Calu3 (cell line): ENCODE measurements around the gene ZNF597. TPM values are rescaled to one million over a fixed set of nuclear protein-coding genes. Genes with fewer than 3 reads are reported as not detected.

Experiments used
- BruUV-seq: library from RNA; stranded (reverse); fragments of 400-500 nt; replicated peaks from 2 replicates; lab custom pipeline; 2021; lab: Mats Ljungman, UMichigan
- CTCF ChIA-PET: fragments of 300-600 bp; sonication (Branson Sonifier 250); formaldehyde crosslinking; loops from one replicate; lab custom pipeline; 2022; ENCODE audit warnings: antibody characterized with exemption; lab: Charles Lee
- DNase-seq: peaks from one replicate; pipeline ENCODE4 v3.0.0; 2022
- H3K27ac Mint-ChIP-seq: one replicate; pipeline ENCODE4 v1.8.0; 2022; ENCODE audit warnings: mixed read lengths; ENCODE audit not compliant: unreplicated experiment
- H3K27me3 Mint-ChIP-seq: one replicate; pipeline ENCODE4 v1.8.0; 2022; ENCODE audit warnings: mixed read lengths; ENCODE audit not compliant: unreplicated experiment
- H3K36me3 Mint-ChIP-seq: one replicate; pipeline ENCODE4 v1.8.0; 2022; ENCODE audit warnings: mild to moderate bottlenecking, moderate library complexity, mixed read lengths; ENCODE audit not compliant: insufficient read depth, unreplicated experiment
- H3K4me1 Mint-ChIP-seq: one replicate; pipeline ENCODE4 v1.8.0; 2022; ENCODE audit warnings: mild to moderate bottlenecking, low read depth, mixed read lengths; ENCODE audit not compliant: unreplicated experiment
- H3K4me3 Mint-ChIP-seq: one replicate; pipeline ENCODE4 v1.8.0; 2022; ENCODE audit warnings: mild to moderate bottlenecking, low read depth, moderate library complexity, mixed read lengths; ENCODE audit not compliant: unreplicated experiment
- H3K9me3 Mint-ChIP-seq: one replicate; pipeline ENCODE4 v1.8.0; 2022; ENCODE audit warnings: low read depth, mixed read lengths; ENCODE audit not compliant: unreplicated experiment
- intact Hi-C: fragments of 100-400 bp; cut with micrococcal nuclease; formaldehyde crosslinking; loops from one replicate; pipeline ENCODE4 v1.10.0; 2022; ENCODE audit not compliant: unreplicated experiment
- total RNA-seq: library from RNA; stranded (reverse); gene quantifications from 2 replicates; pipeline ENCODE4 v1.2.3, GENCODE V29; 2022
- TF ChIP-seq, protein P1 (sequence below): fragments of 200-600 bp; IDR thresholded peaks from one replicate; pipeline ENCODE4 v1.8.0; 2022; ENCODE audit warnings: antibody characterized with exemption; ENCODE audit not compliant: unreplicated experiment

The ZNF597 gene
- total RNA-seq, 1 experiment from 2014 or later: 2.7 TPM

DNA sequence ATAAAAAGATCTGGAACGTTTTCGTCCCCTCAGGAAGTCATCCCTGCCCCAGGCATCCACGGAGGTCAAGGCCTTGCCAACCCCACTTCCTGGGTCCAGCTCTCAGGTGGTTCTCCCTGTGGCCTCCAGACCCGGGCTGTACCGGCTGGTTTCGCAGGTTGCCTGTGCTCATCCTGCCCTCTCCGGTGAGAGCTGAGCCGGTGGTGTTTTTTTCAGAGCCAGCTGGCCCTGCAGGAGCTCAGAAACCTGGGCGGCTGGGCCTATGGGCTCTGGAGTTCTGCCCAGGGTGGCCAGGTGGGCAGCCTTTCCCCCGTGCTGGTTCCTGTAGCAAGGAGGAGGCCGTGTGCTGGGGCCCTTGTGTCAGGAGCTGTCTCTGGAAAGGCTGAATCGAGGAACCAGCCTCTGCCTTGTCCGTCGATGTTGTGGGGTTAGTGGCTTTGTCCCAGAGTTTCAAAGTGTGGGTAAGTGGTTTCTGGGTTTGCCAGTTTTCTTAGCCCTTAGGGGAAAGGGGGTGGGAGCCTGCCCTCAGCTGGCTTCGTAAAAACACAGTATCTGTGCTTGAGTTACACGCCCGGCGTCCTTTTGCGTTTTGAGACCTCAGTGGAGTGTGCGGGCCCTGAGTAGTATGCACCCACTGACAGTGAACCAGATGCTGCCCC lies 28.3 kb upstream of the ZNF597 start:
- H3K36me3 Mint-ChIP-seq: peaks cover 30% of the 10 kb centered on the region
- no peak overlapping the region for H3K27ac Mint-ChIP-seq
- intact Hi-C loops: no loop called here
- TF ChIP-seq, protein P1, sequence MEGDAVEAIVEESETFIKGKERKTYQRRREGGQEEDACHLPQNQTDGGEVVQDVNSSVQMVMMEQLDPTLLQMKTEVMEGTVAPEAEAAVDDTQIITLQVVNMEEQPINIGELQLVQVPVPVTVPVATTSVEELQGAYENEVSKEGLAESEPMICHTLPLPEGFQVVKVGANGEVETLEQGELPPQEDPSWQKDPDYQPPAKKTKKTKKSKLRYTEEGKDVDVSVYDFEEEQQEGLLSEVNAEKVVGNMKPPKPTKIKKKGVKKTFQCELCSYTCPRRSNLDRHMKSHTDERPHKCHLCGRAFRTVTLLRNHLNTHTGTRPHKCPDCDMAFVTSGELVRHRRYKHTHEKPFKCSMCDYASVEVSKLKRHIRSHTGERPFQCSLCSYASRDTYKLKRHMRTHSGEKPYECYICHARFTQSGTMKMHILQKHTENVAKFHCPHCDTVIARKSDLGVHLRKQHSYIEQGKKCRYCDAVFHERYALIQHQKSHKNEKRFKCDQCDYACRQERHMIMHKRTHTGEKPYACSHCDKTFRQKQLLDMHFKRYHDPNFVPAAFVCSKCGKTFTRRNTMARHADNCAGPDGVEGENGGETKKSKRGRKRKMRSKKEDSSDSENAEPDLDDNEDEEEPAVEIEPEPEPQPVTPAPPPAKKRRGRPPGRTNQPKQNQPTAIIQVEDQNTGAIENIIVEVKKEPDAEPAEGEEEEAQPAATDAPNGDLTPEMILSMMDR: no peak
- H3K9me3 Mint-ChIP-seq: no peaks in the 10 kb centered on the region
- peaks cover 4% of the 10 kb centered on the region for H3K4me1 Mint-ChIP-seq
- no TSS peak for BruUV-seq
- CTCF ChIA-PET: no interaction called here
- H3K4me3 Mint-ChIP-seq: no peak overlapping the region
- no peaks in the 10 kb centered on the region for H3K27me3 Mint-ChIP-seq
- no peak for DNase-seq

DNA sequence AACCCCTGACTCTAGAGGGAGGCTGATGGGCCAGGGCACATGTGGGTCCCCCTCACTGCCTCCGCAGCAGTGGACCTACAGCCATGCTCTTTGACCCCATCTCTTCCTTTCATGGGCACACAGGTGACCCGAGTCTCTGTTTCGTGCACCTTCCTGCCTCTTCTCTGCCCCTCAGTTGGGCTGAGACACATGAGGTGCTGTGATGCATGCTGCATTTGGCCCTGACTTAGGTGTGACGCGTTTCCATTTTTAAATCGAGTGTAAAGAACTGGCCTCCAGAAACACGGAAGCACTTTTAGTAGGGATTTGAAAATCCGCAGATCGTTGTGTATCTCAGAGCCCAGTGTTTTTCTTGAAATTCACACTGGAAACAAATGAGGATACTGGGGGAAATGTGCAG lies 27.4 kb upstream of the ZNF597 start:
- TF ChIP-seq, protein P1: no peak
- no peaks in the 10 kb centered on the region for H3K27me3 Mint-ChIP-seq
- CTCF ChIA-PET: no interaction called here
- intact Hi-C loops: no loop called here
- no TSS peak for BruUV-seq
- peaks cover 9% of the 10 kb centered on the region for H3K4me1 Mint-ChIP-seq
- H3K27ac Mint-ChIP-seq: no peak overlapping the region
- H3K9me3 Mint-ChIP-seq: no peaks in the 10 kb centered on the region
- no peak overlapping the region for H3K4me3 Mint-ChIP-seq
- H3K36me3 Mint-ChIP-seq: peaks cover 21% of the 10 kb centered on the region
- no peak for DNase-seq

DNA sequence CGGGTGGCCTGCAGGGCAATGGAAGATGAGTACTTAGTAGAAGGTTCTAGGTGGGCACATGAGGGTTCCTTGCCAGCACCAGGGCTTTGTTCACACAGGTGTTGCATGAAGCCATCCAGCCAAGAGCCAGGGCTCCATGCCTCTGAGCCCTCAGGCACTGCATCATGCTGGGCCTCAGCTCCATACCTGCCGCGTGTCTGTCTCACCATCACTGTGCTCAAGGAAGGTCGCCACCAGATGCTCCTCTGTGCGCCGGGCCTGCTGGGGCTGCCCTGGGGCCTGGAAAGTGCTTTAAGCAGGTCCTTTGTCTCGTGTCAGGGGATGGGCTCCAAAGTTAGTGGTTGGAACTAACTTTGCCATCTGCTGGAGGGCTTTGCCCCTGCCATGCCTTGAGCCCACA lies 26.4 kb upstream of the ZNF597 start:
- BruUV-seq: no TSS peak
- intact Hi-C loops: no loop called here
- DNase-seq: no peak
- CTCF ChIA-PET: no interaction called here
- Mint-ChIP-seq H3K4me3 (no peak overlapping the region), H3K4me1 (peaks cover 9% of the 10 kb centered on the region), H3K27ac (no peak overlapping the region), H3K9me3 (no peaks in the 10 kb centered on the region), H3K27me3 (no peaks in the 10 kb centered on the region), H3K36me3 (peaks cover 15% of the 10 kb centered on the region)
- TF ChIP-seq, protein P1: no peak

- peaks cover 9% of the 10 kb centered on the region for H3K4me1 Mint-ChIP-seq
Observed at GRCh38 chr16:3468501-3468900, 25.2 kb upstream of the ZNF597 start.

More at GRCh38 chr16:3468501-3468900, 25.2 kb upstream of the ZNF597 start:
- TF ChIP-seq, protein P1: no peak
- CTCF ChIA-PET: no interaction called here
- no peak overlapping the region for H3K4me3 Mint-ChIP-seq
- H3K27me3 Mint-ChIP-seq: no peaks in the 10 kb centered on the region
- DNase-seq: no peak
- no peaks in the 10 kb centered on the region for H3K9me3 Mint-ChIP-seq
- intact Hi-C loops: no loop called here
- no TSS peak for BruUV-seq
- H3K36me3 Mint-ChIP-seq: peaks cover 15% of the 10 kb centered on the region
- H3K27ac Mint-ChIP-seq: no peak overlapping the region
